Activated T-cell treated with anti-CD3 and anti-CD28 coated beads, Interleukin-2, amount 50 U/mL, for 48 hours (primary cell): ENCODE results near the gene GRID1.
"Not testable (repeated sequence)": the region's sequence is repeated elsewhere in the genome, so short reads cannot be mapped to it uniquely, and the experiment has no call there.

Source experiments
- DNase-seq, 2 experiments: peaks; one replicate each; pipeline ENCODE4 v3.0.0-alpha.2; 2020

GRID1 gene

GRCh38 chr10:86056672-86057071, 309.9 kb downstream of the GRID1 start:
- no peak for DNase-seq

- no peak for DNase-seq
Measured at GRCh38 chr10:86055928-86056327, 310.7 kb downstream of the GRID1 start.

- DNase-seq: no peak
Measured at GRCh38 chr10:86053675-86054074, 312.9 kb downstream of the GRID1 start.

GRCh38 chr10:86051586-86051985, 315.0 kb downstream of the GRID1 start:
- DNase-seq: no peak

GRCh38 chr10:86049442-86049841, 317.2 kb downstream of the GRID1 start:
- no peak for DNase-seq

- no peak for DNase-seq
Measured at GRCh38 chr10:86048973-86049372, 317.6 kb downstream of the GRID1 start.

GRCh38 chr10:86048571-86048970, 318.0 kb downstream of the GRID1 start:
- no peak for DNase-seq

- peak; percentile 26 to 34 for DNase-seq
Measured at GRCh38 chr10:86047588-86047987, 319.0 kb downstream of the GRID1 start.

- peak; percentile 31 to 41 for DNase-seq
Measured at GRCh38 chr10:86046845-86047460, 319.6 kb downstream of the GRID1 start.

- no peak for DNase-seq
Measured at GRCh38 chr10:86045896-86046295, 320.7 kb downstream of the GRID1 start.

GRCh38 chr10:86044029-86044428, 322.6 kb downstream of the GRID1 start:
- no peak for DNase-seq

- DNase-seq: no peak
Measured at GRCh38 chr10:86043236-86043635, 323.4 kb downstream of the GRID1 start.

- DNase-seq: no peak
Measured at GRCh38 chr10:86042161-86042560, 324.4 kb downstream of the GRID1 start.

- DNase-seq: no peak
Measured at GRCh38 chr10:86041116-86041515, 325.5 kb downstream of the GRID1 start.

- no peak for DNase-seq
Measured at GRCh38 chr10:86038371-86038770, 328.2 kb downstream of the GRID1 start.

- no peak for DNase-seq
Measured at GRCh38 chr10:86037096-86037495, 329.5 kb downstream of the GRID1 start.

GRCh38 chr10:86036544-86036831, 330.1 kb downstream of the GRID1 start:
- DNase-seq: no peak

GRCh38 chr10:86035791-86036543, 330.6 kb downstream of the GRID1 start:
- DNase-seq: no peak

- no peak for DNase-seq
Measured at GRCh38 chr10:86034710-86035109, 331.9 kb downstream of the GRID1 start.

- no peak for DNase-seq
Measured at GRCh38 chr10:86033581-86033980, 333.0 kb downstream of the GRID1 start.

- DNase-seq: not testable (repeated sequence)
Measured at GRCh38 chr10:86032087-86032486, 334.5 kb downstream of the GRID1 start.

- no peak for DNase-seq
Measured at GRCh38 chr10:86030312-86030711, 336.3 kb downstream of the GRID1 start.

- DNase-seq: no peak
Measured at GRCh38 chr10:86027346-86027745, 339.2 kb downstream of the GRID1 start.

GRCh38 chr10:86025509-86025908, 341.1 kb downstream of the GRID1 start:
- no peak for DNase-seq
